Sigmoid colon (tissue), 3 donors: Measurements from ENCODE around the gene NOL9.

Source experiments
- POLR2A ChIP-seq, 2 donors: fragments of 450-650 bp; IDR thresholded peaks; one replicate each; pipeline ENCODE4 v1.6.1; 2016; ENCODE audit warnings: antibody characterized with exemption in 2 of 2, mild to moderate bottlenecking in 2 of 2, moderate library complexity in 2 of 2
- TF ChIP-seq, protein P1 (sequence below), 4 experiments: fragments of 450-650 bp in 3 of 4; fragments of 200-600 bp in 1 of 4; IDR thresholded peaks; one replicate each; pipeline ENCODE4 v1.5.1; 2016 to 2019; ENCODE audit warnings: antibody characterized with exemption in 4 of 4, mild to moderate bottlenecking in 3 of 4, moderate library complexity in 2 of 4

DNA sequence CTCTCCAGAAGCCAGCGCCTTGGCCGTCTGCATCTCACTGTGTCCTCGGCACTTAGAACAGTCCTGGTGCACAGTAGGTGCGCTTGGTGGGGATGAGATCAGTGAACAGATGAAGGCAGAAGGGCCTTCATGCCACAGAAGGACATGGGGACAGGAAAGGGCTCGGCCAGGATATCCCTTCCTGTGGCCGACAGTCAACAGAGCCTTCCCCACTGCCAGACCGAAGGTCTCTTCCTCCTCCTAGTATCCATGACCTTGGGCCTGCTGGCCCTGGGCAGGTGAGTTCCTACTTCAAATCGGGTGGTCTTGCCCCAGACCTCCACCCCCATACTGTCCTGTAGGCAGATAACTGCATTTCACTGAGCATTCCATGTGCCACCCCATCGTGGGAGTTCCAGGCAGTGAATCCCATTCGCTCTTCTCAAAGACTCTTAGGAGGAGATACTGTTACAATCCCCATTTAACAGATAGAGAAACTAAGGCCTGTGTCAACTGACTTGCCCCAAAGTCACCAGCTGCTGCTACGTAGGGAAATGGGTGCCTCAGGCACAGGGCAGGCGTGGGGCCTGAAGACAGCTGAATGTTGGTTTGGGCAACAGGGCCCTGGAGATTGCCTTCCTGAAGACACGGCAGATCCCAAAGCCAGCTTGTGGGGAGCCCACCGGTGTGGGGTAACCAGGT is 66.4 kb downstream of the NOL9 start:
- TF ChIP-seq, protein P1, sequence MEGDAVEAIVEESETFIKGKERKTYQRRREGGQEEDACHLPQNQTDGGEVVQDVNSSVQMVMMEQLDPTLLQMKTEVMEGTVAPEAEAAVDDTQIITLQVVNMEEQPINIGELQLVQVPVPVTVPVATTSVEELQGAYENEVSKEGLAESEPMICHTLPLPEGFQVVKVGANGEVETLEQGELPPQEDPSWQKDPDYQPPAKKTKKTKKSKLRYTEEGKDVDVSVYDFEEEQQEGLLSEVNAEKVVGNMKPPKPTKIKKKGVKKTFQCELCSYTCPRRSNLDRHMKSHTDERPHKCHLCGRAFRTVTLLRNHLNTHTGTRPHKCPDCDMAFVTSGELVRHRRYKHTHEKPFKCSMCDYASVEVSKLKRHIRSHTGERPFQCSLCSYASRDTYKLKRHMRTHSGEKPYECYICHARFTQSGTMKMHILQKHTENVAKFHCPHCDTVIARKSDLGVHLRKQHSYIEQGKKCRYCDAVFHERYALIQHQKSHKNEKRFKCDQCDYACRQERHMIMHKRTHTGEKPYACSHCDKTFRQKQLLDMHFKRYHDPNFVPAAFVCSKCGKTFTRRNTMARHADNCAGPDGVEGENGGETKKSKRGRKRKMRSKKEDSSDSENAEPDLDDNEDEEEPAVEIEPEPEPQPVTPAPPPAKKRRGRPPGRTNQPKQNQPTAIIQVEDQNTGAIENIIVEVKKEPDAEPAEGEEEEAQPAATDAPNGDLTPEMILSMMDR (IDR thresholded peaks at IDR 0.05) = no peak
- no peak for TF ChIP-seq POLR2A (IDR thresholded peaks at IDR 0.05)
